Hematopoietic multipotent progenitor cell (in vitro differentiated cells): ENCODE measurements around the gene LRR1. TPM values are rescaled to one million over a fixed set of nuclear protein-coding genes. Genes with fewer than 3 reads are reported as not detected.
"Not testable (repeated sequence)": the region's sequence is repeated elsewhere in the genome, so short reads cannot be mapped to it uniquely, and the experiment has no call there.

Experiments
- DNase-seq, 3 donors: peaks; one replicate each; pipeline ENCODE4 v3.0.0-alpha.2; 2011 to 2015; ENCODE audit warnings: low read depth in 2 of 3, low spot score in 2 of 3
- total RNA-seq: library from RNA; depleted of rRNA; stranded (reverse); fragments of >200 nt; gene quantifications from one replicate; pipeline ENCODE4 v1.2.3, GENCODE V29; 2012

The LRR1 gene, protein sequence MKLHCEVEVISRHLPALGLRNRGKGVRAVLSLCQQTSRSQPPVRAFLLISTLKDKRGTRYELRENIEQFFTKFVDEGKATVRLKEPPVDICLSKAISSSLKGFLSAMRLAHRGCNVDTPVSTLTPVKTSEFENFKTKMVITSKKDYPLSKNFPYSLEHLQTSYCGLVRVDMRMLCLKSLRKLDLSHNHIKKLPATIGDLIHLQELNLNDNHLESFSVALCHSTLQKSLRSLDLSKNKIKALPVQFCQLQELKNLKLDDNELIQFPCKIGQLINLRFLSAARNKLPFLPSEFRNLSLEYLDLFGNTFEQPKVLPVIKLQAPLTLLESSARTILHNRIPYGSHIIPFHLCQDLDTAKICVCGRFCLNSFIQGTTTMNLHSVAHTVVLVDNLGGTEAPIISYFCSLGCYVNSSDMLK
- total RNA-seq = 7.8 TPM

DNA sequence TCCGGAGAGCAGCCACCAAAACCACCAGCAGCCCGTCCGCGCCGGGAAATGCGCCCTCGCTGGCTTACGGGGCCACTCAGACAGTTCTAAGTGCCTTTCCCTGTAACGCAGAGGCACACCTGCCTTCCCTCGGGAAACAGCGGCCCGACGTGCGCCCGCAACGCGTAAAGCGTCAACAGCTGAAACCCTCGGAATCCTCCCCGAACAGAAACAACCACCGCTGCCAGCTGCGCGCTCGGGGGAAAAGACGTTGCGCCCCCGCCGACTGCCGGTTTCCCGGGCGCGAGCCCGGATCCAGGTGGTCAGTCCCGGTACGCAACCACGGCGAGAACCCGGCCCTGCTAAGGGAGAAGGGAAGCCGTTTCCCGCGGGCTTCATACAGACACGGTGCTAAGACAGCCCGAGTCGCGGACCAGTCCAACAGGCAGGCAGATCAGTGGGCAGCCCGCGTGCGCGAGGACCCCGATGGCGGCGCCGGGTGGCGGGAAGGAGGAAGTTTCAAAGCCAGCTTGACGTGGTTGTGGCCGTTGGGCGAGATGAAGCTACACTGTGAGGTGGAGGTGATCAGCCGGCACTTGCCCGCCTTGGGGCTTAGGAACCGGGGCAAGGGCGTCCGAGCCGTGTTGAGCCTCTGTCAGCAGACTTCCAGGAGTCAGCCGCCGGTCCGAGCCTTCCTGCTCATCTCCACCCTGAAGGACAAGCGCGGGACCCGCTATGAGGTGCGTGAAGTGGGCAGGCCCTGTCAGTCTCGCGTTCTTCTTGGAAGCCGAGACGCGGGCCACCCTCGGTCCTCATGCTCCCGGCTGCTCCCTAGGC, at the start of gene LRR1:
Gene LRR1, plus strand, starts transcription at position 456 of the 816 bp plus-strand sequence. Its CDS starts 81 bp downstream, at position 537.
- peak; percentile 68 to 84 (median 84) for DNase-seq

DNA sequence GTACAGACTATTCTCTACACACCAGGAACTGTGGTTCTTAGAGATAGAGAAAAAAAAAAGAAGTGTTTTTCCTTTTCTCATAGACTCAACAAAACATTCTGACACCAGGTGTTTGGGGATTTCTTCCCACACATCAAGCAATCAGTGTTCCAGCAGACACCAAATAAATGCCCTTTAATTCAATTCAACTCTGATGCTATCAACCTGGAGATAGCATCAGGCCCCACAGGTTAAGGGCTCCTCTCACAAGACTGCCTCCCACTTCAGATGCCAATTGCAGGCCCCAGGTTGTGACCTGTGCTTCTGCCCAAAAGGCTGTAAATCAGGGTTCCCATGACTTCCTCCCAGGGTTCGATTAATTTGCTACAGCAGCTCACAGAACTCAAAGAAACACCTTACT, 49.3 kb upstream of the LRR1 start:
- no peak for DNase-seq

DNA sequence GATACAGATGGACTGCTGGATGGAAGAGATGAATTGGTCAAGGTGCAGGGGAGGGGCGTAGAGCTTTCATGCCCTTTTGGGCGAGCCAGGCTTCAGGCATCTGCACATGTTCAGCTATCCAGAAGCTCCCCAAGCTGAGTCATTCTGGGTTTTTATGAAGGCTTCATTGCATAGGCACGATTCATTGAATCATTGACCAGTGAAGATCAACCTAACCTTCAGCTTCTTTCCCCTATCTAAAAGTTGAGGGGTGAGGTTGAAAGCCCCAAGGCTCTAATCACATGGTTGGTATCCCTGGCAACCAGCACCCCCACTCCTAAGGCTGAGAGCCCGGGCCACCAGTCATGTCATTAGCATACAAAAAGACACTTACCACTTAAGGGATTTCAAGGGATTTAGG, 48.9 kb upstream of the LRR1 start:
- DNase-seq = no peak

DNA sequence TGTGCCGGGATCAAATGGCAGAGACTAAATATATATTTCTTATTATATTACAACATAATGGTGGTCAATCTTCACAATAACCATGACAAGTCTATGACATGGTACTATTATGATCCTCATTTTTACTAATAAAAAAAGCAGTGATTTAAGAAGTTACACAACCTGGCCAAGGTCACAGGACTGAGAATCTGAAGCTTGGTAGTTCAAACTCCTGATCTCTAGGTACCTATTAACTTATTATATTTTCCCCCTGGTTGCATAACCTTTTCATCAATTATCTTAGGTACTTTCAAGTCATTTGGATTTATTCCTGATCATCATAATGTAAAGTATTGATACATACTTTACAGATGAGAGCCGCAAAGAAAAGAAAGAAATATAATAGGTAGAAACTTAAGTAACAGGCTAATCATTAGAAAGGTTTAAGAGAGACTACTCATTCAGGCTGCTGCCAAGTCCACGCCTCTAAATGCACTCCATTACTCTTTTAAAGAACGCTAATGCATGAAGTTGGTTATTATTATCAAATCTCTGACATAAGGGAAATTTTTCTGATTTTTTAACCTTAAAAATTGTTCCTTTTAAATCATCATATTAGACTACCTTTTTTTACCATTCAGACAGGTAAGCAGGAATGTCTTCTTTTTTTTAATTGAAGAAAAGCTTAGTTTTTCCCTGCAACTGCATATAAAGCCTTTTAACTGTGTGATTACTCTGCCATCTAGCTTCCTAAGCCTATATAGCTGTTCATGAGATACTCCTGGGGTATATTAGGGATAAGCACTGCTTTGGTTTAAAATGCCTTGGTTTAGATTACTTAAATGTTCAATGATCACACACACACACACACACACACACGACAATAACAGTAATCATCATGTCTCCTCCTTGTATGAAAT, 48.2 kb upstream of the LRR1 start:
- peak in 2 of 3 donors; percentile 18 to 51 for DNase-seq

DNA sequence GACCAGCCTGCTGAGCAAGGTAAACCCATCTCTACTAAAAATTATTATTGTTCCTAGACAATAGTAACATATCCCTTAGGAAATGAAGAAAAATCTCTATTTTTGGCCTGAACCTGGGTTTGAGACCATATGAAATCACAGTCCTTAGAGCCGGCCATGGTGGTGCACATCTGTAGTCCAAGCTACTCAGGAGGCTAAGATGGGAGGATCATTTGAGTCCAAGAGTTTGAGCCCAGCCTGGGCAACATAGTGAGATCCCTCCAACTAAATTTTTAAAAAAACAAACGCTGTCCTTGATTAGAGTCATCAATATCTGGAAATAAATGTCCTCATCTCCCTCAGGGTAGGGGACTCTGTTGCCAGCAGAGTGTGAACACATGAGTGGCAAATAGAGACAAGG, 47.2 kb upstream of the LRR1 start:
- no peak for DNase-seq

DNA sequence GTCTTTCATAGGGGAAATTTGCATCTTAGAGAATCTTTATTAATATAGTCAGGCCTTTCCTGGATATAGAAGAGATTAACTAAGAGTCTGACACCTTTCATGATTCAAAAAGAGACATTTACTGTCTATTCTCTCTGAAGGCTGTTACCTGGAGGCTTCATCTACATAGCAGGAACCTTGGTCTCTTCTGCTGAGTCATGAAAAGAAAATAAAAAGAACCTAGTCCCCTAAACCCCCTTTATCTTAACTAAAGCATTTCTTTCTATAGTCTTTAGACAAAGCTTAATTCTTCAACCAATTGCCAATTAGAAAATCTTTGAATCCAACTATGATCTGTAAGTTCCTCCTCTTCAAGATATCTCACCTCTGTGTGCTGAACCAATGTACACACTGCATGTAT, 45.6 kb upstream of the LRR1 start:
- no peak for DNase-seq

DNA sequence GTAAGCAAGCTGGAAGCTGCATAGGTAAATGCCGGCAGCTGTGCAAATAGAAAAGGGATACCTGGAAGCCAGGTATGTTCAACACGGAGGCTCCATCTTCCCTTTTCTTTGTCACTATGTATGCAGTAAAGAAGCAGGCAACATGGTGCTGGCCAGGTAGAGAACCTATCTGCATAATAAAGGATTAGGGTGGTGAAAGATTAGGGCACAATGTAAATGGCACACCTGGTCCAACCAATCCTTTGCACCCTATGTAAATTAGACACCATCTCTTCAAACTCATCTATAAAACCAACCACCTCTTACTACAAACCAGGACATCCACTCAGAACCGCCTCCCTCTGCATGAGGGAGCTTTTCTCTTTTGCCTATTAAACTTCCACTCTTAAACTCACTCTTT, 44.8 kb upstream of the LRR1 start:
- DNase-seq = no peak

DNA sequence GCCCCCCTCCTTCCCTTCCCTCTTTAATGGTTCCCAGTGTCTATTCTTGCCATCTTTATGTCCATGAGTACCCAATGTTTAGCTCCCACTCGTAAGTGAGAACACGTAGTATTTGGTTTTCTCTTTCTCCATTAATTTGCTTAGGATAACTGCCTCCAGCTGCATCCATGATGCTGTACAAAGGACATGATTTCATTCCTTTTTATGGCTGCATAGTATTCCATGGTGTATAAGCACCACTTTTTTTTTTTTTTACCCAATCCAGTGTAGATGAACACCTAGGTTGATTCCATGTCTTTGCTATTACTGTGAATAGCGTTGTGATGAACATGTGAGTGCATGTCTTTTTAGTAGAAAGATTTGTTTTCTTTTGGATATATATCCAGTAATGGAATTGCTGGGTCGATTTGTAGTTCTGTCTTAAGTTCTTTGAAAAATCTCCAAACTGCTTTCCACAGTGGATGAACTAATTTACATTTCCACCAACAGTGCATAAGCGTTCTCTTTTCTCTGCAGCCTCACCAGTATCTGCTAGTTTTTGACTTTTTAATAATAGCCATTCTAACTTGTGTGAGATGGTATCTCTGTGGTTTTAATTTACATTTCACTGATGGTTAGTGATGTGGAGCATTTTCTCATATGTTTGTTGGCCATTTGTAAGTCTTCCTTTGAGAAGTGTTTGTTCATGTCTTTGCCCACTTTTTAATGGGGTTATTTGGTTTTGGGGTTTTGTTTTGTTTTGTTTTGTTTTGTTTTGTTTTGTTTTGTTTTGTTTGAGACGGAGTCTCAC, 38.6 kb upstream of the LRR1 start:
- DNase-seq = no peak

DNA sequence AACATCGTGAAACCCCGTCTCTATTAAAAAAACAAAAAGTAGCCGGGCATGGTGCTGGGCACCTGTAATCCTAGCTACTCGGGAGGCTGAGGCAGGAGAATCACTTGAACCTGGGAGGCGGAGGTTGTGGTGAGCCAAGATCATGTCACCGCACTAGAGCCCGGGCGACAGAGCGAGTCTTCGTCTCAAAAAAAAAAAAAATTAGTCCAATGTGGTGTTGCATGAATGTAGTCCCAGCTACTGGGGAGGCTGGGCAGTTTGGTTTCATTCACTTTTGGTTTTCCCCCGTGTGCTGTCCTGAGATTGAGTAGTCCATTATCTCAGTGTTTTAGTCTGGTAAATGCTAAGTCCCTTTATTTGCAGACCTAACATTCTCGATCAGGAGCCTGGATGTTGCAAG, 32.0 kb upstream of the LRR1 start:
- DNase-seq = no peak

DNA sequence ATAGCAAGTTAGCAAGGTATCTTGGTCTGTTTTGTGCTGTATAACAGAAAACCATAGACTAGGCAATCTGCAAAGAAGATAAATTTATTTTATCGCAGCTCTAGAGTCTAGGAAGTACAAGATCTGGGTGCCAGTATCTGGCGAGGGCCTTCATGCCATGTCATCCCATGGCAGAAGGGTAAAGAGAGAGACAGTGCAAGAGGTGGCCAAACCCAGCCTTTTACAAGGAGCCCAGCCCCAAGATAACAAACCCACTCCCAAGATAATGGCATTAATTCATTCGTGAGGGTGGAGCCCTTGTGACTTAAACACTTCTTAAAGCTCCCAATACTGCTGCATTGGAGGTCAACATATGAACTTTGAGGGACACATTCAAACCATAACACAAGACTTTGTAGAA, 29.5 kb upstream of the LRR1 start:
- no peak for DNase-seq

DNA sequence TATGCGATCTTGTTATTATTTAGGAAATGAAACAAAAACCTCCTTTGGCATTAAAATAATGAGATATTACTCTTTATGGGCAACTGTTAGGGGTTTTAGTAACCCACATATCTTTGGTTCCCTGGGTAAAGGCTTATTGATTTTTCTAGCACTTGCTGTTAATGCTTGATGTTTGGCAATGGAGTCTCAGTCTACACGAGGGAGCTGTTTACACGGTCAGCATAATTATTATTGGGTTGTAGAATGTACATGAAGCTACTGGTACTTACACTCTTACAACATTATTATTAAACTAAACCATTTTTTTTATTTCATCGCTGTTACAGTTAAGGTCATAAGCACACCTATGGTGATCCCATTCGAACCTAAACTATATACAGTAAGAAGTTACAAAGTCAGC, 24.7 kb upstream of the LRR1 start:
- no peak for DNase-seq

DNA sequence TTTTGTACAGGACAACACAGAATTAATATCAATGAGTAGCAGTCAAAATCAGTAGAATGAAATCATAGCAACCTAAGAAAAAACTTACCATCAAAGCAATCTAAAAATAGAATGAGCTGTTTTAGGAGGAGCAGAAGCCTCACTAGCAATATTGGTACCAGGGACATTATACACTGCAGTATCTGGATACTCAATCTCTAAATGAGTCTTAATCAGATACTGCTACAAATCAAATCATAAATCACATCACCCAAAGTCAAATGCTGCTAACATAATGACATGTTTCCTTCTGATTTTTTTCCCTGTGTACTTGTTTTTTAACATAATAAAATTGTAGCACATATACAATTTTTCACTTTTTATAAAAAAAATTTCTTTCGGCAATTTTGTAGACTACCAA, 20.6 kb upstream of the LRR1 start:
- no peak for DNase-seq

DNA sequence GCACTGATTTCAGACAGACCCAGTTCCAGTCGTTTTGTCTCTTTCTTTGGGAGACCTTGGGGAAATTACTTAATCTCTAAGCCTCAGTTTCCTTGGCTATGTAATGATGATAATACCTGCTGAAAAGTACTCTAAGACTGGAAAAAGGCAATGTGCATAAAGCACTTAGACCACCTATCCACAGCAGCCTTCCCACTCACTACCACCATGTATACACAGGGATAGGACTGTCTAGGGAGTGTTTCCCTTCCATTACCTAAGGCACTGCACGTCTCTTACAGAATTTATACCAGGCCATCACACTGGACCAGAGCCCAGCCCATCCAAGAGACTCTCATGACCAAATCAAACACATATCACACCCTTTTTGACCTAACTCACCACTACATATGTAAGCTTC, 18.9 kb upstream of the LRR1 start:
- DNase-seq = no peak

DNA sequence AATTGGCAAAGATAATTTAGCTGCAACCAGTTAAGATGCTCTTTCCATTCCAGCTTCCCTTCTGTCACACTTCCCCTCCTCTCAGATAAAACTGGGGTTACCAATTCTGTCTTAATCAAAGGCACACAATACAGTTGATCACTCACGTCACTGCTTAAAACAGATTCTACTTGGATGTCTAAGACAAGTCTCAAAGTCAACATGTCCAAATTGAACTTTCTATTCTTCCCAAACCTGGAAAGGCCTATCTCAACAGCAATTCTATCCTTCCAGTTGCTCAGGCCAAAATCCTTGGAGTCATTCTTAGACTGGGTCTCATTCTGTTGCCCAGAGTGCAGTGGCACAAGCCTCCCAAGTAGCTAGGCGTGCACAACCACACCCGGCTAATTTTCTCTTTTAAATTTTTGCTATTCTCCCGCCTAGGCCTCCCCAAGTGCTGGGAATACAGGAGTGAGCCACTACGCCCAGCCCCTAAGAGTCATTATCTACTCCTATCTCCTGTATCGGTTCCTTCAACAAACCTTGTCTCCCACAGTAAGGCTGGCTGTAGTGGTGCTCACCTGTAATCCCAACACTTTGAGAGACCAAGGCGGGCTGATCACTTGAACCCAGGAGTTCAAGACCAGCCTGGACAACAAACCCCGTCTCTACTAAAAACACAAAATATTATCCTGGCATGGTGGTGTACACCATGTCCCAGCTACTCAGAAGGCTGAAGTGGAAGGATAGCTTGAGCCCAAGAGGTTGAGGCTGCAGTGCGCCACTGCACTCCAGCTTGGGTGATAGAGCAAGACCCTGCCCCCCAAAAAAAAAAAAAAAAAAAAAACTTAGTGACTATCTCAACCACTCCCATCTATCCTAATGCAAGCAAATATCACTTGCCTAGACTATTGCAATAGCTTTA, 17.3 kb upstream of the LRR1 start:
- no peak for DNase-seq

DNA sequence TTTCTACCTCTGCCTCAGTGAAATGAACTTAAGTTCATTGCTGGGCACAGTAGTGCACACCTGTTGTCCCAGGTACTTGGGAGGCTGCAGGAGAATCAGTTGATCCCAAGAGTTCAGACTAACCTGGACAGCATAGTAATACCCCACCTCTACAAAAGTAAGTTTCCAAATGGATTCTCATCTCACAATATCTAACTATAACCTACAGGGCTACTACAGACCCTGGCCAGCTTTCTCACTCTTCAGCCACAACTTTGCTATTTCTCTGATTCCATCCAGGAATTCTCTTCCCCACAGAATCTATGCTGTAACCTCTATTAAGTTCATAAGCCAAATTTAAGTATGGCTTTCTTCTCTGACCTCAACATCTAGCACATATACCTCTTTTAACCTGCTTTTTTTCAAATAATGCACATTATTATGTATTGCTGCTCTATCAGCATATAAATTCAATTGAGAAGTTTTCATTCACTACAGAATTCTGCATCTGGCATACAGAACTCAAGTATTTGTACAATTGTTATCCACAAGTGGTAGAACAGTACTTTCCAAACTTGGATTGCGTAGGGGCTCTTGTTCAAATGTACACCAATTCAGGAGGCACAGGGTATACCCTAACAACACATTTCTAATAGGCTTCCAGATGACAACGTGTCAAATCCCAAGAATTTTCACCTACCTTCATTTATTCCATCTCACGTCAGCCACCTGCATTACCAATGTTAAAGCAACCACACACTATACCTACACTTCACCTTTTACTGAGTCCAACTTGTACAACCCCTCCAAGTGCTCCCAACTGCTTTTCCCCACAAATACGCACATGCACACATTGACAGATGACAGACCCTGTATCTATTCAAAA, 16.4 kb upstream of the LRR1 start:
- DNase-seq = no peak

DNA sequence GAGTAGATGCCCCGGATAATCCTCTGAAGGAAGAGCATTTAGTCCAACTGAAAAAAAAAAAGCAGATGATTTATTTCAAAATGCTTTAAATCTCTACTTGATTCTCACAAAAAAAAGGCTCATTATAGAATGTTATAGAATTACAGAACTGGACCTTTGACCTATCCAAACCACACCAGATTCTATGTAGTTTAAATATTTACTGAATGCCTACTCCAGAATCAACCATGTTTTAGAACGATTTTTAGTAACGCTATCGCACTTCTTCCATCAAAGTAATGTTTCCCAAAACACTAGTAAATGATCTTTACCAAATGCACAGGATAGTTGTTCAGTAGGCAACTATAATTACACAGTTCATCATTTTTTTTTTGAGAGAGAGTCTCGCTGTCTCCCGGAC, 15.1 kb upstream of the LRR1 start:
- no peak for DNase-seq

DNA sequence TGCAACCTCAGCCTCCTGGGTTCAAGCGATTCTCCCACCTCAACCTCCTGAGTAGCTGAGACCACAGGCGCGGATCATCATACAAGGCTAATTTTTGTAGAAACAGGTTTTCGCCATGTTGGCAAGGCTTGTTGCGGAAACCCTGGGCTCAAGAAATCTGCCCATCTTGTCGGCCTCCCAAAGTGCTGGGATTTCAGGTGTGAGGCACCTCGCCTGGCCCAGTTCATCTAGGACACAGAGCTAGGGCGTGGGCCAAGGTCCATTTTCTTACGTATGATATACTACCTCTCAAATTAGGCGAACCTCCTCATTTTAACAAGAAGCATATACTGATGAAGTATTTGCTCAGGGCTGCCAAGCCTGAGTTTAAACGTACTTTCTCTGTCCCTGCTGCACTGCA, 14.7 kb upstream of the LRR1 start:
- DNase-seq = no peak

DNA sequence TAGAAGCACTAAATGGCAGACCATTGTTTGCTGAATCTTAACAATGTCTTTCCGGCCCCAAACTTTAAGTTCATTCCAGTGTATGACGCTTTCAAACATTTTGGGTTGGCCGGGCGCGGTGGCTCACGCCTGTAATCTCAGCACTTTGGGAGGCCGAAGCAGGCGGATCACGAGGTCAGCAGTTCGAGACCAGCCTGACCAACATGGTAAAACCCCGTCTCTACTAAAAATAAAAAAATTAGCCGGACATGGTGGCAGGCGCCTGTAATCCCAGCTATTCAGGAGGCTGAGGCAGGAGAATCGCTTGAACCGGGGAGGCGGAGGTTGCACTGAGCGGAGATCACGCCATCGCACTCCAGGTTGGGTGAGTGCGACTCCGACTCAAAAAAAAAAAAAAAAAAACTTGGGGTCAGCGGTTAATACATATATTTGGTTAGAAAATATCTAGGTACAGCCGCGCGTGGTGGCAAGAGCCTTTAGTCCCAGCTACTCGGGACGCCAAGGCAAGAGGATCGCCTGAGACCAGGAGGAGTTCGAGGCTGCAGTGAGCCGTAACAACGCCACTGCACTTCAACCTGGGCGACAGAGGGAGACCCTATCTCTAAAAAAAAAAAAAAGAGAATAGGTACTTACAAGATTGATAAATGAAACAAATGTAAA, 13.6 kb upstream of the LRR1 start:
- not testable (repeated sequence) for DNase-seq
